Urothelium cell line (cell line): Measurements from ENCODE around the gene MRAP2.
"Not testable (repeated sequence)": the region's sequence is repeated elsewhere in the genome, so short reads cannot be mapped to it uniquely, and the experiment has no call there.

Source experiments
- DNase-seq: peaks from one replicate; pipeline ENCODE4 v3.0.0; 2011; ENCODE audit warnings: low spot score, mixed read lengths
- FAIRE-seq: peaks from 2 replicates; lab custom pipeline; 2011; peaks lifted over from hg19 to GRCh38; lab: Jason Lieb, UNC

The MRAP2 gene

GRCh38 chr6:84027340-84028181 lies 6.0 kb upstream of the MRAP2 start:
- FAIRE-seq (no peak), DNase-seq (no peak)

GRCh38 chr6:84028350-84028749 lies 5.2 kb upstream of the MRAP2 start:
- FAIRE-seq (no peak), DNase-seq (no peak)

DNA sequence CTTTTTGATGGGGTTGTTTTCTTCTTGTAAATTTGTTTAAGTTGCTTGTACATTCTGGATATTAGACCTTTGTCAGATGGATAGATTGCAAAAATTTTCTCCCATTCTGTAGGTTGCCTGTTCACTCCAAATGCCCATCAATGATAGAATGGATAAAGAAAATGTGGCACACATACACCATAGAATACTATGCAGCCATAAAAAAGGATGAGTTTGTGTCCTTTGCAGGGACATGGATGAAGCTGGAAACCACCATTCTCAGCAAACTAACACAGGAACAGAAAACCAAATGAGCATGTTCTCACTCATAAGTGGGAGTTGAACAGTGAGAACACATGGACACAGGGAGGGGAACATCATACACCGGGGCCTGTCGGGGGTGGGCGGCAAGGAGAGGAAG lies 1.6 kb upstream of the MRAP2 start:
- DNase-seq, FAIRE-seq: not testable (repeated sequence)

- FAIRE-seq, result no peak
- no peak for DNase-seq
Observed at GRCh38 chr6:84035484-84035883, 1.9 kb downstream of the MRAP2 start.

- FAIRE-seq (no peak), DNase-seq (no peak)
Observed at GRCh38 chr6:84037425-84038089, 4.0 kb downstream of the MRAP2 start.

DNA sequence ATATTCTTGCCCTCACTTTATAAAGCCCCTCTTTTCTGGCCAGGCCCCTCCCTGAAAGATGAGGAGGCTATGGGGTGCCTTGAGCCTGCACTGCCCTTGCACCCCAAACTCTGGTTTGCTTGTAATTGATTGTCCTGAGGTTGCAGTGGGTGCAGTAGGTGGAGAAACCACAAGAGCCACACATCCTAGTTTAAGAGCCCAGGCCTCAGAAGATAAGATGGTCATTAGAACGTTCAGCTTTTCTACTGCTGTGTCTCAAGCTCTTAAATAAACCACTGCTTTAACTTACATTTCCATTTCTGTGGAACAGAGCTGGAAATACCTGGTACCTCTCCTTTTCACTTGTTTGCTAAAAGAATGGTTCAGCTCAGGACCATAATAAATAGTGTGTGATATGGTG lies 9.0 kb downstream of the MRAP2 start:
- FAIRE-seq (no peak), DNase-seq (no peak)

GRCh38 chr6:84043555-84043954 lies 10.0 kb downstream of the MRAP2 start:
- FAIRE-seq, result no peak
- DNase-seq, result no peak

GRCh38 chr6:84046755-84047154 lies 13.2 kb downstream of the MRAP2 start:
- DNase-seq (no peak), FAIRE-seq (no peak)

GRCh38 chr6:84048588-84048987 lies 15.0 kb downstream of the MRAP2 start:
- FAIRE-seq, result no peak
- DNase-seq, result no peak

DNA sequence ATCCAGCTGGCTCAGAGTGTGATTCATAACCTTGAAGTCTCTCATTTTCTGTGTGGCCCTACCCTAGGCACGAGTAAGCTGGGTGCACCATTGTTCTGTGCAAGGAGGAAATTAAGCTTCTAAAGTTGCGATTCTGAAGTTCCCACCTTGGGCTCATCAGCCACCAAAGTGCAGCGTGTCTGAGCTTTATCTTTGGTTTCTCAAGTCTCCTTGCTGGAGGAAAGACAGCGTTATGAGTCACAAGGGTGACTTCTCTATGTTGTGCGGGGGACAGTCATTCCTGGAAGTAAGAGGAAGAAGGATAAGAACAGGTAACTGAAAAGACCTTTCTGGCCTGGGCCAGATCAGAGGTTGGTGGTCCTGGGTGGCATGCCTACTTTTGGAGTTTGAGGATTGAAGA lies 16.8 kb downstream of the MRAP2 start:
- FAIRE-seq (no peak), DNase-seq (no peak)

- DNase-seq, result peak; percentile 34
- FAIRE-seq, result no peak
Observed at GRCh38 chr6:84052204-84052882, 18.8 kb downstream of the MRAP2 start.

DNA sequence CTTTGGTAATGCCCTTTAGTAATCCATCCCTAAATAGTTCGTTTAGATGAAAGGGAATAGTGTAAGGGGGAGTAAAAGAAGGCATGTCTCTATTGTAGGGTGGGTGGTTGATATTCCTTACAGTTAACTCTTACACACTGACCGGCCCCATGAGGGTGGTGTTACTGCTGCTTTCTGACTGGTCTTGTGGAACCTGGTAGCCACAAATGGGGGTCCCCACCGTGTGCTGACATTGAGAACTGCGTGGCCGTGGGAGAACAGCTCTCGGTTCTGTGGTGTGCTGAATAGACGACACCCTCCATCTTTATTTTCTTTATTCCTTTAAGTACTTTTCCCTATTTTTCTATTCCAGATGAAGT lies 19.3 kb downstream of the MRAP2 start:
- FAIRE-seq (no peak), DNase-seq (no peak)

DNA sequence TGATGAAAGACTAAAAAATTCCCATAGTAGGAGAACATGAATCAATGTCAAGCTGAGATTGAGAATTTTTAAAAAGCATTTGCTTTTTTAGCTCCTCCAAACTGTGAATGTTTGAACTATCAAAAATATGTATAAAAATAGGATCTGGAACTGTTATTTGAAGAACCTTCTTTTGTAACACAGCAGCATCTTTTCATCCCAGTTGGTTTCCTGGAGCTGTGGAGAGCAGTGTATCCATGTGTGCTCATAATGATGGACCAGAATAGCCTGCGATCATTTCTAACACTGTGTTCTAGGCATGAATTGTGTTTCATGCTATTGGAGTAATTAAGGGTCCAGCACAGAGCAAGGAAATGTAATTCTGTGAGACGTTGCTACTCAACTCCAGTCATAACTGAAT lies 22.1 kb downstream of the MRAP2 start:
- FAIRE-seq, result no peak
- no peak for DNase-seq

GRCh38 chr6:84057908-84058307 lies 24.3 kb downstream of the MRAP2 start:
- FAIRE-seq, result no peak

DNA sequence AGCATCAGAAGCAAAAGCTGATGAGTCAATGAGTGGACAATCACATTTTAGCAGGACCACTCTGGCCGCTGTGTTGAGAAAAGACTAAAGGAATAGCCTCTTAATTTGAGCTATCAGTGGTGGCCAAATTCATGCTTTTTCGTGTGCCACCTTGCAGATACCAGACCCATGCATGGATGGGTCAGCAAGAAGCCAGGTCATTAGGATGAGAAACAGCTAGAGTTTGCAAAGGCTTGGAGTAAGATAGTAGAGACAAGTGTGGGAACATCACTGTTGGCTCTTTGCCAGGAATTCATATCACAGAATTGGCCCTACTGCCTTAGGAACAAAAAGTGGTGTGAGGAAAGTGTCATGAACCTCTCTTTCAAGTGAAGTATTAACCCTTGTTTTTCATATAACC lies 25.5 kb downstream of the MRAP2 start:
- no peak for DNase-seq
- no peak for FAIRE-seq

More at GRCh38 chr6:84057908-84058307, 24.3 kb downstream of the MRAP2 start:
- no peak for DNase-seq

DNA sequence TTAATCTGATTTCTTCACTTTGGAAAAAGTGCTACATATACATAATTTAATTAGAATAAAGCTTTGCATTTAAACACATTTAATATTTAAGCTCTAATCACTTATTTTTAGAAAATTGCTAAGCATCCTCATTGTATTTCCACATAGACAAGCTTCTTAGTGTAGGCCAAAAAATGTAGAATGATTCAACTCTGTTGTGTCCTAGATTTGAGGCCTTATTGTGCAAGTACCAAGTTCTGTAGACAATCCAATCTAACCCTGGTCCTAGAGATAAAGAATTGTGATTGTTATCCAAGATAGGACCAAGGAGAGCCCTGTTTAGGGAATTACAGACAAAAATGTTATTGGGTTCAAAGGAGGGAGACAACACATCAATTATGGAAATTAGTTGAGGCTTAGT lies 27.6 kb downstream of the MRAP2 start:
- DNase-seq, result no peak
- no peak for FAIRE-seq

- DNase-seq (no peak), FAIRE-seq (no peak)
Observed at GRCh38 chr6:84061613-84062398, 28.2 kb downstream of the MRAP2 start.

DNA sequence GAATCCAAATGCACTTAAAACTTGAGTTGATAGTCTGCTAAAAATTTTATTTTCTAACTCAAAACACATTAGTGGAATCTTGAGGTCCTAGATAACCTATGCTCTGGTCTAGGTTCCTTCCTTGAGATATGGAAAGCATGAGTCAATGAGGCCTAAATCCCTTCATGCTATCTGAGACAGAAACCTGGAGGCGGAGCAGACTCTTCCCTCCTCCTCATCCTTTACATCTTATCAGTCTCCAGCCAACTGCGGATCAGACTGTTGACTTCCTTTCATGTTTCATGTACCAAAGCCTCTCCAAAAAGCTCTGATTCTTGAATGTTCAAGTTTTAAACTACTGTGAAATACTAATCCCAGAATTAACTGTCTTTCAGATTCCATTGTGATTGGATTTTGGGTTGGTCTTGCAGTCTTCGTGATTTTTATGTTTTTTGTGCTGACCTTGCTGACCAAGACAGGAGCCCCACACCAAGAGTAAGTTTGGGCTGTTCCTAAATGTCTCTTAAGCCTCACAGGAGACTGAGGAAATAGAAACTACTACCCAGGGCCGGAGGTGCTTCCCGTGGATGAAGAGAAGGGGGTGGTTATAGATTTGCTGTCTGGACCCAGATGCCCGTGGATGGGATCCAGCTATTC lies 29.1 kb downstream of the MRAP2 start:
- no peak for DNase-seq
- no peak for FAIRE-seq

- DNase-seq (no peak), FAIRE-seq (no peak)
Observed at GRCh38 chr6:84065693-84066290, 32.2 kb downstream of the MRAP2 start.

GRCh38 chr6:84066536-84066935 lies 33.0 kb downstream of the MRAP2 start:
- DNase-seq, result no peak
- no peak for FAIRE-seq
